IMR-90 (cell line): ENCODE results near the gene PTPRC. TPM values are rescaled to one million over a fixed set of nuclear protein-coding genes. Genes with fewer than 3 reads are reported as not detected.

Source experiments
- ATAC-seq: fragments of 200-7000 bp; cut with Tn5 transposase; 2 replicates; pipeline ENCODE4 v1.9.1; 2020; ENCODE audit warnings: low read depth, mild to moderate bottlenecking, moderate library complexity
- BruUV-seq: library from RNA; stranded (reverse); fragments of 400-500 nt; replicated peaks from 2 replicates; lab custom pipeline; 2021; lab: Mats Ljungman, UMichigan
- CTCF ChIA-PET: fragments of 300-600 bp; formaldehyde crosslinking; extraction: SDS; loops from one replicate; lab custom pipeline; 2021; ENCODE audit warnings: antibody characterized with exemption; lab: Yijun Ruan, JAX
- POLR2A ChIA-PET: fragments of 300-600 bp; sonication (Branson Sonifier 250); formaldehyde crosslinking; loops from one replicate; lab custom pipeline; 2022; ENCODE audit warnings: antibody characterized with exemption; ENCODE audit not compliant: unreplicated experiment; lab: Charles Lee
- DNase-seq: peaks from one replicate; pipeline ENCODE4 v3.0.0; 2013
- H2AFZ ChIP-seq: replicated peaks from 2 replicates; pipeline ENCODE3; 2013; ENCODE audit warnings: low read length, mild to moderate bottlenecking; ENCODE audit not compliant: poor library complexity
- H2AK5ac ChIP-seq: 2 replicates; pipeline ENCODE4 v1.6.1; 2013; ENCODE audit warnings: low read depth, low read length, inconsistent platforms
- H2AK9ac ChIP-seq: replicated peaks from 2 replicates; pipeline ENCODE3; 2013; ENCODE audit warnings: mild to moderate bottlenecking, low read depth, low read length, moderate library complexity; ENCODE audit not compliant: poor library complexity
- H2BK120ac ChIP-seq: 2 replicates; pipeline ENCODE4 v1.6.1; 2013; ENCODE audit warnings: low read depth, low read length, inconsistent platforms
- H2BK15ac ChIP-seq: 3 replicates; pipeline ENCODE4 v1.6.1; 2013; ENCODE audit warnings: low read depth, low read length, inconsistent platforms
- H2BK20ac ChIP-seq: 2 replicates; pipeline ENCODE4 v1.6.1; 2013; ENCODE audit warnings: low read depth, mild to moderate bottlenecking, inconsistent platforms, low read length, moderate library complexity
- H2BK5ac ChIP-seq: 2 replicates; pipeline ENCODE4 v1.6.1; 2013; ENCODE audit warnings: mild to moderate bottlenecking, low read depth, low read length, inconsistent platforms; ENCODE audit not compliant: poor library complexity, severe bottlenecking
- H3K14ac ChIP-seq: replicated peaks from 2 replicates; pipeline ENCODE4 v1.6.1; 2013; ENCODE audit warnings: low read depth, low read length, inconsistent platforms
- H3K18ac ChIP-seq: 2 replicates; pipeline ENCODE4 v1.6.1; 2013; ENCODE audit warnings: low read depth, low read length, control low read depth
- H3K23ac ChIP-seq: 2 replicates; pipeline ENCODE4 v1.6.1; 2013; ENCODE audit warnings: low read depth, low read length, inconsistent platforms
- H3K27ac ChIP-seq: 2 replicates; pipeline ENCODE4 v1.5.1; 2013; ENCODE audit warnings: mild to moderate bottlenecking, control low read depth, low read length; ENCODE audit not compliant: insufficient read depth
- H3K27me3 ChIP-seq: 2 replicates; pipeline ENCODE4 v1.6.1; 2013; ENCODE audit warnings: low read length; ENCODE audit not compliant: control insufficient read depth, insufficient read depth
- H3K36me3 ChIP-seq: 2 replicates; pipeline ENCODE4 v1.6.1; 2013; ENCODE audit warnings: low read length, mixed read lengths; ENCODE audit not compliant: control insufficient read depth, insufficient read depth
- H3K4ac ChIP-seq: 2 replicates; pipeline ENCODE4 v1.6.1; 2013; ENCODE audit warnings: low read depth, low read length, inconsistent platforms
- H3K4me1 ChIP-seq: 2 replicates; pipeline ENCODE4 v1.6.1; 2013; ENCODE audit warnings: low read length, mixed read lengths; ENCODE audit not compliant: control insufficient read depth, insufficient read depth
- H3K4me2 ChIP-seq: 2 replicates; pipeline ENCODE4 v1.6.1; 2013; ENCODE audit warnings: low read depth, mild to moderate bottlenecking, control low read depth, low read length, moderate library complexity
- H3K4me3 ChIP-seq: 2 replicates; pipeline ENCODE4 v1.5.1; 2013; ENCODE audit warnings: low read depth, mild to moderate bottlenecking, control low read depth, low read length, moderate library complexity; ENCODE audit not compliant: insufficient read depth
- H3K56ac ChIP-seq: 2 replicates; pipeline ENCODE4 v1.6.1; 2013; ENCODE audit warnings: low read length, inconsistent platforms; ENCODE audit not compliant: insufficient read depth; ENCODE audit errors: extremely low read depth
- H3K79me1 ChIP-seq, 2 experiments: 2 replicates each; pipeline ENCODE4 v1.6.1; 2013; ENCODE audit warnings: low read length in 2 of 2, inconsistent platforms in 1 of 2, low read depth in 1 of 2
- H3K9ac ChIP-seq: 2 replicates; pipeline ENCODE4 v1.6.1; 2013; ENCODE audit warnings: low read depth, low read length, control low read depth
- H3K9me1 ChIP-seq: 2 replicates; pipeline ENCODE4 v1.6.1; 2013; ENCODE audit warnings: low read length, inconsistent platforms; ENCODE audit not compliant: insufficient read depth
- H3K9me3 ChIP-seq: 2 replicates; pipeline ENCODE4 v1.6.1; 2013; ENCODE audit warnings: low read length; ENCODE audit not compliant: control insufficient read depth, insufficient read depth
- H4K20me1 ChIP-seq: 2 replicates; pipeline ENCODE4 v1.6.1; 2013; ENCODE audit warnings: low read length, inconsistent platforms; ENCODE audit not compliant: insufficient read depth
- H4K5ac ChIP-seq: 2 replicates; pipeline ENCODE4 v1.6.1; 2013; ENCODE audit warnings: mild to moderate bottlenecking, low read depth, low read length, control low read depth
- H4K8ac ChIP-seq, 2 experiments: 2 replicates each; pipeline ENCODE4 v1.6.1; 2013; ENCODE audit warnings: low read depth in 2 of 2, low read length in 2 of 2, control low read depth in 1 of 2, inconsistent platforms in 1 of 2
- H4K91ac ChIP-seq: 2 replicates; pipeline ENCODE4 v1.6.1; 2013; ENCODE audit warnings: low read depth, low read length, inconsistent platforms; ENCODE audit not compliant: insufficient read depth
- ELK1 ChIP-seq: fragments of 150-350 bp; IDR thresholded peaks from 2 replicates; pipeline ENCODE4 v1.6.1; 2016; ENCODE audit warnings: low read depth, mild to moderate bottlenecking, low read length, moderate library complexity, borderline replicate concordance
- MXI1 ChIP-seq: IDR thresholded peaks from 2 replicates; pipeline ENCODE4 v1.6.1; 2012; ENCODE audit warnings: low read depth, mild to moderate bottlenecking, low read length, moderate library complexity, borderline replicate concordance
- NFE2L2 ChIP-seq: fragments of 150-350 bp; IDR thresholded peaks from 2 replicates; pipeline ENCODE4 v1.6.1; 2016; ENCODE audit warnings: low read depth, mild to moderate bottlenecking, low read length
- POLR2A ChIP-seq: IDR thresholded peaks from 2 replicates; pipeline ENCODE4 v1.6.1; 2012; ENCODE audit warnings: mild to moderate bottlenecking, low read depth, low read length
- RFX5 ChIP-seq: IDR thresholded peaks from 2 replicates; pipeline ENCODE4 v1.8.0; 2012; ENCODE audit warnings: low read depth, mild to moderate bottlenecking, low read length, moderate library complexity
- dilution Hi-C: fragments of 300-500 bp; cut with HindIII; formaldehyde crosslinking; loops from one replicate; pipeline ENCODE4 v1.14.3; 2018; ENCODE audit warnings: low sequenced_read_pairs; ENCODE audit not compliant: unreplicated experiment
- in situ Hi-C: fragments of 300-500 bp; cut with MboI; formaldehyde crosslinking; loops from 3 replicates; pipeline ENCODE4 v1.14.3; 2019; ENCODE audit warnings: low sequenced_read_pairs, inconsistent platforms, mixed read lengths
- intact Hi-C: fragments of 100-400 bp; cut with micrococcal nuclease; formaldehyde crosslinking; loops from 2 replicates; pipeline ENCODE4 v1.10.0; 2022
- polyA plus RNA-seq, 3 experiments: library from polyadenylated mRNA; depleted of rRNA; stranded (reverse); fragments of >200 nt; gene quantifications; 2 replicates each; pipeline ENCODE4 v1.2.3, GENCODE V29; 2012; ENCODE audit warnings: low replicate concordance in 1 of 3
- total RNA-seq: library from RNA; depleted of rRNA; stranded (reverse); fragments of >200 nt; gene quantifications from 2 replicates; pipeline ENCODE4 v1.2.3, GENCODE V29; 2012
- TF ChIP-seq, protein P1 (sequence below): conservative IDR thresholded peaks from 2 replicates; pipeline ENCODE4 v1.5.1; 2012; ENCODE audit warnings: mild to moderate bottlenecking, low read depth, low read length, improper control_type of control experiment

The PTPRC gene
- total and polyA plus RNA-seq, 2 of the 4 experiments (the other 2 are of a cell fraction) = not detected

GRCh38 chr1:198648592-198648991 is 9.8 kb downstream of the PTPRC start:
- Histone ChIP-seq H2AK5ac (no peak overlapping the region), H3K9ac (no peak overlapping the region), H3K9me3 (no peaks in the 10 kb centered on the region), H2BK120ac (no peak overlapping the region), H4K8ac (no peak overlapping the region), H3K4me2 (no peak overlapping the region), H3K27ac (no peak overlapping the region), H3K36me3 (no peaks in the 10 kb centered on the region), H3K4ac (no peak overlapping the region), H2AK9ac (no peak overlapping the region), H4K91ac (no peak overlapping the region), H3K18ac (no peak overlapping the region), H4K5ac (no peak overlapping the region), H2BK15ac (no peak overlapping the region), H2AFZ (no peak overlapping the region), H3K4me1 (no peaks in the 10 kb centered on the region), H3K56ac (no peak overlapping the region; the same call in 1 of the 2 replicates), H3K79me1 (no peaks in the 10 kb centered on the region), H3K4me3 (no peak overlapping the region), H2BK5ac (no peak overlapping the region), H4K20me1 (no peaks in the 10 kb centered on the region), H3K27me3 (no peaks in the 10 kb centered on the region), H3K23ac (no peak overlapping the region), H3K9me1 (no peaks in the 10 kb centered on the region), H2BK20ac (no peak overlapping the region), H3K14ac (no peak overlapping the region)
- ChIA-PET POLR2A (no interaction called here), CTCF (no interaction called here)
- DNase-seq (no peak), ATAC-seq (no peak)
- no TSS peak for BruUV-seq
- intact Hi-C loops (no loop called here), in situ Hi-C loops (no loop called here), dilution Hi-C loops (no loop called here)
- no peak for TF ChIP-seq NFE2L2
- TF ChIP-seq, protein P1, sequence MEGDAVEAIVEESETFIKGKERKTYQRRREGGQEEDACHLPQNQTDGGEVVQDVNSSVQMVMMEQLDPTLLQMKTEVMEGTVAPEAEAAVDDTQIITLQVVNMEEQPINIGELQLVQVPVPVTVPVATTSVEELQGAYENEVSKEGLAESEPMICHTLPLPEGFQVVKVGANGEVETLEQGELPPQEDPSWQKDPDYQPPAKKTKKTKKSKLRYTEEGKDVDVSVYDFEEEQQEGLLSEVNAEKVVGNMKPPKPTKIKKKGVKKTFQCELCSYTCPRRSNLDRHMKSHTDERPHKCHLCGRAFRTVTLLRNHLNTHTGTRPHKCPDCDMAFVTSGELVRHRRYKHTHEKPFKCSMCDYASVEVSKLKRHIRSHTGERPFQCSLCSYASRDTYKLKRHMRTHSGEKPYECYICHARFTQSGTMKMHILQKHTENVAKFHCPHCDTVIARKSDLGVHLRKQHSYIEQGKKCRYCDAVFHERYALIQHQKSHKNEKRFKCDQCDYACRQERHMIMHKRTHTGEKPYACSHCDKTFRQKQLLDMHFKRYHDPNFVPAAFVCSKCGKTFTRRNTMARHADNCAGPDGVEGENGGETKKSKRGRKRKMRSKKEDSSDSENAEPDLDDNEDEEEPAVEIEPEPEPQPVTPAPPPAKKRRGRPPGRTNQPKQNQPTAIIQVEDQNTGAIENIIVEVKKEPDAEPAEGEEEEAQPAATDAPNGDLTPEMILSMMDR = no peak
- TF ChIP-seq ELK1 = no peak
- no peak for TF ChIP-seq POLR2A
- no peak for TF ChIP-seq MXI1
- TF ChIP-seq RFX5 = no peak
